MM.1S (cell line): ENCODE measurements around the gene PDE1C.

Source experiments
- CTCF ChIP-seq: fragments of 300-600 bp; sonication (generic); IDR thresholded peaks from 2 replicates; pipeline ENCODE4 v1.5.1; 2016; ENCODE audit warnings: antibody characterized with exemption, low read length, mixed read lengths
- EZH2 ChIP-seq: fragments of 300-600 bp; sonication (generic); optimal IDR thresholded peaks from 2 replicates; pipeline ENCODE3; 2017; ENCODE audit warnings: low read depth, mild to moderate bottlenecking, antibody characterized with exemption, low read length, mixed read lengths
- EZH2phosphoT487 ChIP-seq: fragments of 300-600 bp; sonication (generic); IDR thresholded peaks from 2 replicates; pipeline ENCODE4 v1.6.1; 2018; ENCODE audit warnings: antibody characterized with exemption, low read length

GRCh38 chr7:32051128-32051527, 19.1 kb downstream of the PDE1C start:
- TF ChIP-seq CTCF, result no peak
- no peak for TF ChIP-seq EZH2phosphoT487
- TF ChIP-seq EZH2, result no peak
